Midbrain (tissue), 1 donor: ENCODE data around the gene PARL.
"Not testable (repeated sequence)": the region's sequence is repeated elsewhere in the genome, so short reads cannot be mapped to it uniquely, and the experiment has no call there.

ENCODE experiments used
- DNase-seq: peaks from one replicate; lab custom pipeline; 2025; lab: John Stamatoyannopoulos, UW

Gene PARL

GRCh38 chr3:183784503-183784902 is 100.2 kb downstream of the PARL start:
- DNase-seq: not testable (repeated sequence)

GRCh38 chr3:183782576-183783276 is 102.0 kb downstream of the PARL start:
- no peak for DNase-seq

DNA sequence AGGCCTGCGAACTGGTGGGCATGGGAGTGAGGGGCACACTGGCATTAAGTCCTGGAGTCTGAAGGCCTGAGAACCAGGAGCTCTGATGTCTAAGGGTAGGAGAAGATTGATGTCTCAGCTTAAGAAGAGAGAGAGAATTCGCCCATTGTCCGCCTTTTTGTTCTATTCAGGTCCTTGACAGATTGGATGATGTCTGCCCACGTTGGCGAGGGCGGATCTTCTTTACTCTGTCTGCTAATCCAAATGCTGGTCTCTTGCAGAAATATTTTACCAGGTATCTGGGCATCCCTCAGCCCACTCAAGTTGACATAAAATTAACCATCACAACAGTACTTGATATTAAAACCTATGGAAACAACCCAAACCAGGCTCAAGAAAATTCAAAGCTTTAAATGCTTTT is 103.4 kb downstream of the PARL start:
- no peak for DNase-seq

- no peak for DNase-seq
These were observed 104.7 kb downstream of the PARL start for GRCh38 chr3:183779896-183780465.
